GM19372 (cell line): ENCODE measurements around the gene KIF5A.
A peak's percentile ranks its signal among the peaks of the same experiment; 100 is the strongest.

Source experiments
- ATAC-seq: cut with Tn5 transposase; IDR thresholded peaks from one replicate; pipeline ENCODE4 v1.9.1; 2021; ENCODE audit warnings: mild to moderate bottlenecking, low read depth, moderate library complexity; ENCODE audit not compliant: unreplicated experiment

KIF5A gene

GRCh38 chr12:57518920-57519795 lies 30.7 kb upstream of the KIF5A start:
- no peak for ATAC-seq

GRCh38 chr12:57519796-57520052 lies 30.1 kb upstream of the KIF5A start:
- no peak for ATAC-seq

- peak; percentile 66 for ATAC-seq
These were observed 29.6 kb upstream of the KIF5A start, which contains the start of gene DDIT3 for GRCh38 chr12:57520053-57520818. TSS of gene DDIT3 (minus strand) at chr12:57520514. CDS start at chr12:57517406, 3,108 bp downstream.

- ATAC-seq = no peak
These were observed 28.3 kb upstream of the KIF5A start for GRCh38 chr12:57521525-57522010.

GRCh38 chr12:57522011-57522886 lies 27.6 kb upstream of the KIF5A start, which contains the start of gene MBD6:
TSS of gene MBD6 (plus strand) at chr12:57522824. CDS start at chr12:57524304, 1,480 bp downstream.
- ATAC-seq = peak; percentile 35

- ATAC-seq = no peak
These were observed 26.7 kb upstream of the KIF5A start for GRCh38 chr12:57522887-57523705.

- no peak for ATAC-seq
These were observed 25.9 kb upstream of the KIF5A start for GRCh38 chr12:57523706-57524614.

- no peak for ATAC-seq
These were observed 24.8 kb upstream of the KIF5A start for GRCh38 chr12:57524814-57525614.

GRCh38 chr12:57525615-57526383 lies 24.0 kb upstream of the KIF5A start:
- ATAC-seq = no peak

GRCh38 chr12:57526477-57527126 lies 23.2 kb upstream of the KIF5A start:
- ATAC-seq = no peak

- no peak for ATAC-seq
These were observed 22.7 kb upstream of the KIF5A start for GRCh38 chr12:57527184-57527583.

GRCh38 chr12:57528176-57528575 lies 21.7 kb upstream of the KIF5A start:
- no peak for ATAC-seq

- ATAC-seq = no peak
These were observed 20.9 kb upstream of the KIF5A start for GRCh38 chr12:57528831-57529555.

GRCh38 chr12:57529831-57530230 lies 20.0 kb upstream of the KIF5A start:
- ATAC-seq = no peak

- no peak for ATAC-seq
These were observed 19.3 kb upstream of the KIF5A start for GRCh38 chr12:57530396-57531142.
